Ishikawa (cell line): ENCODE measurements around the gene GLIS1.

ENCODE experiments used
- CEBPB ChIP-seq: IDR thresholded peaks from 2 replicates; pipeline ENCODE4 v1.6.1; 2012
- CREB1 ChIP-seq: IDR thresholded peaks from 2 replicates; pipeline ENCODE4 v1.6.1; 2012; ENCODE audit warnings: low read depth
- EGR1 ChIP-seq: IDR thresholded peaks from 2 replicates; pipeline ENCODE4 v1.6.1; 2012
- EP300 ChIP-seq: IDR thresholded peaks from 2 replicates; pipeline ENCODE4 v1.6.1; 2012; ENCODE audit warnings: borderline replicate concordance
- MAX ChIP-seq: IDR thresholded peaks from 2 replicates; pipeline ENCODE4 v1.6.1; 2012
- NFIC ChIP-seq: IDR thresholded peaks from 2 replicates; pipeline ENCODE4 v1.6.1; 2012
- RAD21 ChIP-seq: IDR thresholded peaks from 2 replicates; pipeline ENCODE4 v1.6.1; 2012; ENCODE audit warnings: low read depth
- REST ChIP-seq: IDR thresholded peaks from 2 replicates; pipeline ENCODE4 v1.6.1; 2012; ENCODE audit warnings: low read depth, mild to moderate bottlenecking
- TAF1 ChIP-seq: IDR thresholded peaks from 2 replicates; pipeline ENCODE4 v1.6.1; 2012; ENCODE audit warnings: low read depth, mild to moderate bottlenecking
- TCF12 ChIP-seq: IDR thresholded peaks from 2 replicates; pipeline ENCODE4 v1.6.1; 2012; ENCODE audit warnings: low read depth
- TEAD4 ChIP-seq: IDR thresholded peaks from 2 replicates; pipeline ENCODE4 v1.6.1; 2012
- USF1 ChIP-seq: IDR thresholded peaks from 2 replicates; pipeline ENCODE4 v1.6.1; 2012
- YY1 ChIP-seq: IDR thresholded peaks from 2 replicates; pipeline ENCODE4 v1.6.1; 2012; ENCODE audit warnings: low read depth
- ZBTB7A ChIP-seq: IDR thresholded peaks from 2 replicates; pipeline ENCODE4 v1.6.1; 2012; ENCODE audit warnings: low read depth

Gene GLIS1

GRCh38 chr1:53543778-53544695 is 194.9 kb downstream of the GLIS1 start:
- TF ChIP-seq REST, result no peak
- peak; percentile 28; the same call in 1 of the 2 replicates for TF ChIP-seq NFIC

- TF ChIP-seq ZBTB7A (no peak), REST (no peak), RAD21 (no peak), NFIC (no peak), USF1 (no peak)
Observed at GRCh38 chr1:53543130-53543777, 195.7 kb downstream of the GLIS1 start.

GRCh38 chr1:53542551-53542950 is 196.4 kb downstream of the GLIS1 start:
- no peak for TF ChIP-seq CREB1
- TF ChIP-seq TEAD4, result no peak
- no peak for TF ChIP-seq EGR1
- no peak for TF ChIP-seq CEBPB
- TF ChIP-seq REST, result no peak
- no peak for TF ChIP-seq NFIC
- TF ChIP-seq RAD21, result no peak
- no peak for TF ChIP-seq TAF1
- no peak for TF ChIP-seq EP300
- TF ChIP-seq USF1, result no peak
- TF ChIP-seq MAX, result no peak
- TF ChIP-seq YY1, result no peak
- no peak for TF ChIP-seq TCF12

- TF ChIP-seq RAD21 (peak; percentile 45; the same call in 1 of the 2 replicates), MAX (no peak), ZBTB7A (no peak)
Observed at GRCh38 chr1:53541761-53542550, 197.0 kb downstream of the GLIS1 start.
